ENCODE results near the gene YAP1.

GRCh38 chr11:102061276-102061675 lies 49.0 kb upstream of the YAP1 start:
- no peak for TF ChIP-seq CTCF (IDR thresholded peaks at IDR 0.05; ENCODE audit: low read length)
- no peak for TF ChIP-seq EZH2phosphoT487 (IDR thresholded peaks at IDR 0.05; ENCODE audit: low read length)

Measured in MM.1S (cell line).